ENCODE data around the gene COL8A1.
"Not testable (repeated sequence)": the region's sequence is repeated elsewhere in the genome, so short reads cannot be mapped to it uniquely, and the experiment has no call there.

COL8A1 gene

GRCh38 chr3:99638167-99638948 lies at the start of gene COL8A1:
TSS of gene COL8A1 (plus strand) at chr3:99638594. CDS start at chr3:99790683, 152,089 bp downstream.
- DNase-seq (ENCODE audit: low read depth) = no peak

GRCh38 chr3:99589168-99589567 lies 49.2 kb upstream of the COL8A1 start:
- not testable (repeated sequence) for DNase-seq (ENCODE audit: low read depth)

GRCh38 chr3:99599894-99600293 lies 38.5 kb upstream of the COL8A1 start:
- no peak for DNase-seq (ENCODE audit: low read depth)

DNA sequence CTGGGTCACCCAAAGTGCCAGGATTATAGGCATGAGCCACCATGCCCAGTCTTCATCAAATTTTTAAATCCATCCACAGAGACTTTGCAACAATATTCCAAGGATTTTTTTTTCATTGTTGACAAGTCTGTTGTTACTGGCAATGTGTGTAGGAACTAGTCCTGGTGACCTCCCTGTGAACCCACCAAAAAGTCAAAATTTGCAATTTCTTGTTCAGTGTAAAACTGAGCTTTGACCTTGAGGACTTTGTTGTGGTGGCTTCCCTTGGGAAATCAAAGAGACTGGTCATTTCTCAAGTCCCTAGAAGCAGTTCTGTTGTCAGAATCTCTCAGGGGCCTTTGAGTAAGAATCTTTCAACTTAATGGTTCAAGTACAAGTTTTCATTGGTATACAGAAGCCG lies 36.9 kb upstream of the COL8A1 start:
- DNase-seq (ENCODE audit: low read depth) = no peak

GRCh38 chr3:99602183-99602582 lies 36.2 kb upstream of the COL8A1 start:
- DNase-seq (ENCODE audit: low read depth) = no peak

DNA sequence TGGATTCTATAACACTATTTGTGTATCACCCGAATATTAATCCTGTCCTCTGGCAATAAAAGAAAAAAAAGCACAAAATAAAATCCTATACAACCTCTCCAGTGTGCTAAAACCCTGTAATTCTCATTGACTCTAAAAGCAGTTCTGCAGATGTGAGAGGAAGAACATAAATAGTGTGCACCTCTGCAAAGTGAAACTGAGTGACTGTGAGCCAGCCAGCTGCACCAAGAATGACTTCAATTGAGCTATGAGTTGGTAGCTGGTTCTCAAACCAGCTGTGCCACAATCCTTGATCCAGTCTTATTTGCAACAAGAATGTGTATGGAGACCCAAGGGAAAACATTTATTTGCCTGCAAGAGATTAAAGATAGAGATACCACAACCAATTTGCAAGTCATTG lies 31.2 kb upstream of the COL8A1 start:
- DNase-seq (ENCODE audit: low read depth) = no peak

DNA sequence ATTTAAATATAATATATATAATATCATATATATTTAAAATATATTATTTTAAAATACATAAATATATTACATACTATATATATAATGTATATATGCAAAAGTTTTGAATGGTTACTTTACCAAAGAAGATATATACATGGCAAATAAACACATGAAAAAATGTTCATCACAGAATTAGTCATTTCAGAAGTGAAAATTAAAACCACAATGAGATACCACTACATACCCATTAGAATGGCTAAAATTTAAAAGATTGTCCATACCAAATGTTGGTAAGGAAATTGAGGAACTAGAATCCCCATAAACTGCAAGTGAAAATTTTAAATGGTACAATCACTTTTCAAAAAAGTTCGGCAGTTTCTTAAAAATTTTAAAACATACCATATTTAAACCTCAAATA lies 23.6 kb upstream of the COL8A1 start:
- no peak for DNase-seq (ENCODE audit: low read depth)

- DNase-seq (ENCODE audit: low read depth) = no peak
Observed at GRCh38 chr3:99620077-99620767, 18.2 kb upstream of the COL8A1 start.

DNA sequence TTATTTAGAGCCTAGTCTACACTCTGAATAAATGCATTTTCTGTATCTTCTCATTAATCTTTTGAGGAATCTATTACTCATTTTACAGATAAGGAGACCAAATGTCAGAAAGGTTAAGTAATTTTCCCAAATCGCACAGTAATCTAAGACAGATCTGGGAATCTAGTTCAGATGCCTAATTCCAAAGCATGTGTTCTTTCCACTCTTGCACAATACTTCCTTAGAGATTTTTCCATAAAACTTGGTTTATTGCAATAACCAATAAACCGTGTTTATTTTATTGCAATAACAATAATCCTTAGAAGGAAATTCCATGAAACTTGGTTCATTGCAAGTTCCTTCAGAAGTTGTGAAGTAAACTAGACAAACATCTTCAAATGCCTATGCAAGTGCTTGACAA lies 17.4 kb upstream of the COL8A1 start:
- DNase-seq (ENCODE audit: low read depth) = no peak

DNA sequence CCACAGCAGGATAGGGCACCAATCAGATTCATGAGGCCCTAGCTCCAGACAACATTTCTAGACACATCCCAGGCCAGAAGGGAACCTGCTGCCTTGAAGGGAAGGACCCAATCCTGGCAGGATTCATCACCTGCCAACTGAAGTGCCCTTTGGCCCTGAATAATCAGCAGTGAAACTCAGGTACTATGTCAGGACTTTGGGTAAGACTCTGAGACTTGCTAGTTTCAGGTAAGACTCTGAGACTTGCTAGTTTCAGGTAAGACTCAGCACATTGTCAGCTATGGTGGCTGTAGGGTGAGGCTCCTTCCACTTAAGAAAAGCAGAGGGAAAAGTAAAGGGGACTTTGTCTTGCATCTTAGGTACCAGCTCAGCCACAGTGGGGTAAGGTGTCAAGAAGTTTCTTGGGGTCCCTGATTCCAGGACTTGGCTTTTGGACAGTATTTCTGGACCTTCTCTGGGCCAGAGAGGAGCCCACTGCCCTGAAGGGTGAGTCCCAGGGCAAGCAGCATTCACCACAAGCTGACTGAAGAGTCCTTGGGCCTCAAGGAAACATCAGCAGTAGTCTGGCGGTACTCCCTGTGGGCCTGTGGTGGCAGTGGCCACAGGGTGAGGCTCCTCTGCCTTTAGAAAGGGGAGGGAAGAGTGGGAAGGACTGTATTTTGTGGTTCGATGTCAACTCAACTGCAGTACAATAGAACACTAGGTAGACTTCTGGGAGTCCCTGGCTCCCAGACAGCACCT lies 13.7 kb upstream of the COL8A1 start:
- no peak for DNase-seq (ENCODE audit: low read depth)

DNA sequence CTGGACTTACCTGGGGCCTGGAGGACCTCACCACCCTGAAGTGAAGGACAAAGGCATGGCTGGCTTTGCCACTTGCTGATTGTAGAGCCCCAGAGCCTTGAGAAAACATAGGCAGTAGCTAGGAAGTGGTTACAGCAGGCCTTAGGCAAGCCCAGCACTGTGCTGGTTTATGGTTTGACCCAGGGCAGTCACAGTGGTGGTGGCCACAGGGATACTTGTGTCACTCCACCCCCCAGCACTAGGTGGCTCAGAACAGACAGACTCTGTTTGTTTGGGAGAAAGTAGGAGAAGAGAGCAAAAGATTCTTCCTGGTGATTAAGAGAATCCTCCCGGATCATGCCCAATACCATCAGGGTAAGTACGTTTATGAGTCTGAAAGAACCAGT lies 13.2 kb upstream of the COL8A1 start:
- DNase-seq (ENCODE audit: low read depth) = no peak

DNA sequence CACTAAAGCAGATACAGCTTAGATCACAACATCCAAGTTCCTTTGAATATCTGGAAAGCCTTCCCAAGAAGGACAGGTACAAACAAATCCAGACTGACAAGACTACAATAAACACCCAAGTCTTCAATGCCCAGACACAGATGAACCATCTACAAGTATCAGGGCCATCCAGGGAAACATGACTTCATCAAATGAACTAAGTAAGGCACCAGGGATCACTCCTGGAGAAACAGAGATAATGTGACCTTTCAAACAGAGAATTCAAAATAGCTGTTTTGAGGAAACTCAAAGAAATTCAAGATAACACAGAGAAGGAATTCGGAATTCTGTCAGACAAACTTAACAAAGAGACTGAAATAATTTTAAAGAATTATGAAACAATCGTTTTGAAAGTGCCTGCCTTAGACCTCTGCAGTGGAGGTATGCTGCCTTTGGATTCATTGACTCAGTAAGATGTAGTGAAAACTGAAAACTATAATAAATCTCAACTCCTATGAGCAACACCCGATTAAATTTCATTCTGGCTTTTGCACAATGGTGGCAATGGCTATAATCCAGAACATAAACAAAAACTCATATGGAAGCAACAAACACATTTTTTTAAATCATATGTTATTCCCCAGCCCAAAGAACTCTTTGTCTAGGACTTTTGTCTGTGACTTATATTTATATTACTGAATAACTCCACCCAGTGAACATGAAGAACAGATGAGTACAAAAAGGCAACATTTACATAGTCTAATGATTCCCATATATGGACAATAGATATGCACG lies 12.6 kb upstream of the COL8A1 start:
- no peak for DNase-seq (ENCODE audit: low read depth)

DNA sequence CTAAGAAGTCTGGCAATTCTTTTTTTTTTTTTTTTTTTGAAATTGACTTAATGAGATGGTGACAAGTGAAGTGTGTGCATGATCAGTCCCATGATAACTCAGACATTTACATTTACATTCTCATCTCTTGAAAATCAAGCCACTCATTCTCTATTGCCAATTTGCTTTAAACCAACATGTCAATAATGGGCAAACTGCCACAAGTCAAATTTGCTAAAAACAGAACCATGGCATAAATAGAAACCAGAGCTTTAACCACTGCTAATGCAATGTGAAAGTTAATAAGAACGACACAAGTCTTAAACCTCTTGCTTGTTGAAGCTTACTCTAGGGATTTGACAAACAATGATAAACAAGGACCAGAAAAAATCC lies 12.0 kb upstream of the COL8A1 start:
- no peak for DNase-seq (ENCODE audit: low read depth)

DNA sequence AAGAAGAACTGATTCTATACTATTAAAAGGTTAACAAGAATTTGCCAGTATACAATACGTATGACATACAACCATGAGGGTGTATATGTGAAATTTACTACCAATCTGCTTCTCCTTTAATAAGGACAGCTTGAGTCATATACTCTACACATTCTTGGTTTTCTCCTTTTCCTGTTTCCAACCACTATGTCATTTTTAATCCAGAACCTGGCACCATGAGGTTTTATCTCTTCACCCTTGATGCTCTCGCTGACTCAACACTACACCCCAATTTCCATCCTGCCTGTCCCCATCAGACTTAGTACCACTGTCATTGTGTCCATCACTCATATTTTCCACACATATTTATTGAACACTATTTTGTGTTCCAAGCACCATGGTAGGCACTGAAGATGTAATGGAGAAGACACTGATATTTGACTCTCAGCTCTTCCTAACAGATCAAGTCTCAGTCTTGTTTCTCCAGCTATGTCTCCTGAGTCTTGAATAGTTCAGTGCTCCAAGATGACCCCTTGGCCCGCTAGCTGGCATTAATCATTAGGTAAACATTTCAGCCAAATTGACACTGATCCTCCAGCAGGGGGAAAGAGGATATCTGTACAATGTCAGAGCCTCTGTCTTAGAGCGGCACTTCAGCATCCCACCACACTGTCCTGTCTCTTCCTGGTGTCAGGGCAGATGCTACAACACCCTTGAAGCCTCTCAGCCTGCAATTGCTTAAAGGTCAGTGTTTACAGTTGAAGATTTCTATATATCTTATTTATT lies 11.2 kb upstream of the COL8A1 start:
- no peak for DNase-seq (ENCODE audit: low read depth)

GRCh38 chr3:99630815-99631214 lies 7.6 kb upstream of the COL8A1 start:
- no peak for DNase-seq (ENCODE audit: low read depth)

DNA sequence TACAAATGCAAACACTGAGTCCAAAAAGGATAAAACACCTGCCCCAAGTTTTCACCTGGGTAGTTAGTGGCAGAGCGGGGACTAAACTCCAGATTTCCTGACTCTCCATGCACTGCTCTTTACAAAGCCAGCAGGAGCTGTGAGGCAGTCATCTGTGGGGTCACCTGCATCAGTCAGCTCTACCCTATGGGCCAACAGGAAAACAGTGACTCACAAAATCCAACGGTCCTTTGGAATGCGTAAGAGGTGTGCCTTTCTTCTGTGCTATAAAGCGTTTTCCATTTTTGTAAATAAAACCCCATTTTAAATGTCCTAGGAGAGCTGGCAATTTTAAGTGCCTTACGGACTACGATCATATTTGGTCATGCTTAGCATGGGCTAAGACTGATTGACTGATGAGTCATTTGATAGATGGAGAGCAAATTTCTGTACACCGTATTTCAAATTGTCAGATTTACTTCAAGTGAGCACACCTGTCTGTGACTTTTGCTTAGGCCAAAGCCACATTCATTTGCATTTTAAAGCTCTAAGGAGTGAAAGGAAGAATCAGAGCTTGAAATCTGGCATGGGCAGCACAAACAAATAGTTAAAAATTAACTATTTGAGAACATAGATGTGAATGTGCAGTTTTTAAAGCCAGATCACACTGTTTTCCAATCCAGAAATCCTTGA lies 4.4 kb upstream of the COL8A1 start:
- DNase-seq (ENCODE audit: low read depth) = no peak

GRCh38 chr3:99634881-99635280 lies 3.5 kb upstream of the COL8A1 start:
- no peak for DNase-seq (ENCODE audit: low read depth)

DNA sequence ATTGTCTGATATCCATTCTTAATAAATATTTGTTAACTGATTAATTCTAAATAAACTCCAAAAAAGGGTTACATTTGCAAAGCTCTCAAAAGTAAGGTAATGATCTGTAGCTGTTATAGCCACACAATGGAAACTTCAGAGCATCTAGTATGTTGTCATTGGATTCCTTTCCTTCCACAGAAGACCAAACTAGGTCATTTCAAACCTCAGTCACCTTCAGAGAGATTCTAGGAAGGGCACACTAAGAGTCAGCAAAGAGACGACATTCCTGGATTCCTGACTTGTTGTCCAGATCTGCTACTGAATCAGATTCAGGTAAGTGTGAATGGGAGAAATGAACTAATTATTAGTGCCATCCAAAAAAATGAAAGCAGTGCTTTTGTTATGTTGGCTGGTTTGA lies 3.0 kb upstream of the COL8A1 start:
- DNase-seq (ENCODE audit: low read depth) = no peak

- DNase-seq (ENCODE audit: low read depth) = no peak
Observed at GRCh38 chr3:99637016-99637367, 1.4 kb upstream of the COL8A1 start.

- no peak for DNase-seq (ENCODE audit: low read depth)
Observed at GRCh38 chr3:99637368-99638111, 854 bp upstream of the COL8A1 start.
